WI38 (cell line): ENCODE measurements around the gene MAP3K8.

Experiments used
- H3K4me3 ChIP-seq: 2 replicates; pipeline ENCODE4 v1.5.1; 2011; ENCODE audit warnings: low read depth, mild to moderate bottlenecking, control low read depth, low read length
- TF ChIP-seq, protein P1 (sequence below): IDR thresholded peaks from 2 replicates; pipeline ENCODE4 v1.5.1; 2012; ENCODE audit warnings: low read depth, mild to moderate bottlenecking, control low read depth, low read length

The MAP3K8 gene

DNA sequence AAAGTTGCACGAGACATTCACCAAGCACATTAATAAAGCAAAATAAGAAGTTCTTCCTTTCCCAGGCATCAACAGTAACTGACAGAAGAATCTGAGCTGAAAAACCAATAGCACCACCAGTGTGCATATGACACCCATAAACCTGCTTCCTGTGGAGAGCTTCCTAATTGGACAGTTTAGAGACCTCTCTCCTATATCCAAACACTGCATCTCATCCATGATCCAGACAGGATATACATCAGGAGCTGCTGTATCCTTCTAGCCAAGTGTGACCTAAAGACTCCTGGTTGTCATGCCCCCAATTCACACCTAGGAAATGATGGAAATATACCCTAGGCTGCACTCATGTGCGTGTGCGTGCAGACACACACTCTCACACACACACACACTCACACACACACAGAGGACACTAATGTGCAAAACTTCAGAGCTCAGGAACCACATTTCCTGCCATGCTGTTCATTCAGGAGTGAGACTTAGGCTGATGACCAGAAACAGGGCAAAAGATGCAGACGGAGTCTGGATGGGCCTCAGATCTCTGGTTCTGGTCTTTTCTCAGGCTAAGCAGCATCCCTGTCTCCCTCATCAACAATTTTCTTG is 58.0 kb downstream of the MAP3K8 start:
- TF ChIP-seq, protein P1, sequence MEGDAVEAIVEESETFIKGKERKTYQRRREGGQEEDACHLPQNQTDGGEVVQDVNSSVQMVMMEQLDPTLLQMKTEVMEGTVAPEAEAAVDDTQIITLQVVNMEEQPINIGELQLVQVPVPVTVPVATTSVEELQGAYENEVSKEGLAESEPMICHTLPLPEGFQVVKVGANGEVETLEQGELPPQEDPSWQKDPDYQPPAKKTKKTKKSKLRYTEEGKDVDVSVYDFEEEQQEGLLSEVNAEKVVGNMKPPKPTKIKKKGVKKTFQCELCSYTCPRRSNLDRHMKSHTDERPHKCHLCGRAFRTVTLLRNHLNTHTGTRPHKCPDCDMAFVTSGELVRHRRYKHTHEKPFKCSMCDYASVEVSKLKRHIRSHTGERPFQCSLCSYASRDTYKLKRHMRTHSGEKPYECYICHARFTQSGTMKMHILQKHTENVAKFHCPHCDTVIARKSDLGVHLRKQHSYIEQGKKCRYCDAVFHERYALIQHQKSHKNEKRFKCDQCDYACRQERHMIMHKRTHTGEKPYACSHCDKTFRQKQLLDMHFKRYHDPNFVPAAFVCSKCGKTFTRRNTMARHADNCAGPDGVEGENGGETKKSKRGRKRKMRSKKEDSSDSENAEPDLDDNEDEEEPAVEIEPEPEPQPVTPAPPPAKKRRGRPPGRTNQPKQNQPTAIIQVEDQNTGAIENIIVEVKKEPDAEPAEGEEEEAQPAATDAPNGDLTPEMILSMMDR, result no peak
- no peak overlapping the region for H3K4me3 ChIP-seq

DNA sequence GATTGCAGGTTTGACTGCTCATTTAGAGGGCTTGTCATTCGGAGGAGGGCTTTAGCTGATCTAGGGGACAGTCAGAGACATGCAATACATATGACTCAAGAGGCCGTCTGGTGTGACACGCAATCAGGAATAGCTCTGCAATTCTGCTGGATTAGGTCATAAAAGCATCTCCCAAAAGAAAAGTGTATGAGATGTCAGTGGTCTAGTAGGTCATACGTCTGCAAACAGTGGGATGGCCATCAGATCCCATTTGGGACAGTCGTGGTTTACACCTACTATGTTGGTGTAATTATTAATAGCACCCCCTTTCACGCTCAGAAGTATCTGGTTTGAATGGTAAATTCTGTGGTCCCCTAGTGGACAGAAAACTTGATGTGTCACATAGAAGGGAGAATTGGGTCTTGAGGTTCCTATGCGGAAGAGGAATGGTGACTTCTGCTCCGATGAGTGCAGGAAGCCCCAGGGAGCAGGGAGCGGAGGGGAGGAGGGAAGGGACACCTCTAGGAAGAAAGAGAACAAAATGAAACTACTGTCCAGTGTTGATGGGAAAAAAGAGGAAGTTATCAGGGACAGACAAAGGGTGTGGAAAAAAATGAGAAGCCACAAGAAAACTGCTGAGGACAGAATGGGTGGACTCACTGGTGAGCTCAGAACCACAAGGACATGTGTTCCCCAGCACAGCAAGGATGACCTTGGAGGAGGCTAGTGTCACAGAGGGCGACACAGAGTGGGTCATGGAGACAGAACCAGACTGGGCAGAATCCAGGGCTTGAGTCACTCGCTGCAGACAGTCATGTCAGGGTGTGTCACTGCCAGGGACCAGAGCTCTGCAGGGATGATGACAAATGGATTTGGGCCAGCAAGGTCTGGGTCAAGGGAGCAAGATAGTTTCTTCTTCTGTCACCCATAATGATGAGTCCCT is 59.9 kb downstream of the MAP3K8 start:
- no peak overlapping the region for H3K4me3 ChIP-seq
- TF ChIP-seq, protein P1, result no peak

DNA sequence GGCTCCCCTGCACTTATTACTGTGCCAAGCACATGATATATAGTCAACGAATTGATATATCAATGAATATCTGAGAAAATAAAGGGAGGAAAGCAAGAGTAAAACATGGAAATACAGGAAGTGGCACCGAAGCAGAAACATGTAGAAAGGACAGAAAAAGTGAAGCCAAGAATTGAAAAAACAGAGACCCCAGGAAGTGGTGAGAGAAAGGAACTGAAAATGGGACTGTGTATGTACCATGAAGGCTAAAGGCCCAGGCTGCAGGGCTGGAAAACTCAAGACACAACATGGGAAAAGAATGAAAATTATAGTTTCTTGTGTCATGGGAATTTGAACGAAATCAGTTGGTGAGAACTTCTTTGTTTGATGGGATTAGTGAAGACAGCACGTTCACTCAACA is 60.6 kb downstream of the MAP3K8 start:
- TF ChIP-seq, protein P1, result no peak
- H3K4me3 ChIP-seq, result no peak overlapping the region

DNA sequence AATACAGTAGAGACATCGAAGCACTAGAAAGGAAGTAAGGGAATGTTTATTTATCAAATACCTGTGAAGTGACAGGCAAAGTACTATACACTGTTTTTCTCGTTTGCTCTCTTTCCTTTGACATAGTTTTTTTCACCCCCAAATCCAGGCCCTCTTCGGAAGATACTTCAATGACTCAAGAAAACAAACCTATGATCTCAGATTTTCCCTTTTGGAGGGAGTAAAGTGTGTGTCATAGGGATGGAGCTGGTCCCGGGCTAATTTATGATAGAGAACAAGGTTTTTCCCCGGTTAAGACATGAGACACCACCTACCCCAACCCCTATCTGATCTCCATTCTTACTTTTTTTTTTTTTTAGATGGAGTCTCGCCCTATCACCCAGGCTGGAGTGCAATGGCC is 61.7 kb downstream of the MAP3K8 start:
- TF ChIP-seq, protein P1, result no peak
- H3K4me3 ChIP-seq, result no peak overlapping the region

DNA sequence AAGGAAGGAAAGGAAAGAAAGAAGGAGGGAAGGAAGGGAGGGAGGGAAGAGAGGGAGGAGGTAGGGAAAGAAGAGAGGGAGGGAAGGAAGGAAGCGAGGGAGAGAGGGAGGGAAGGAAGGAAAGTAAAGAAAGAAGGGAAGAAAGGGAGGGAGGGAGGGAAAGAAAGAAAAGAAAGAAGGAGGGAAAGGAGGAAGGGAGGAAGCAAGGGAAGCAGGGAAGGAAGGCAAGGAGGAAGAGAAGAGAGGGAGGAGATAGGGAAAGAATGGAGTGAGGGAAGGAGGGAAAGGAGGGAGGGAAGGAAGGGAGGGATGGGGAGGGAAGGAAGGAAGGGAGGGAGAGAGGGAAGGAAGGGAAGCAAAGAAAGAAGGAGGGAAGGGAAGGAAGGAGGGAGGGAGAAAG is 65.8 kb downstream of the MAP3K8 start:
- TF ChIP-seq, protein P1, result no peak
- no peak overlapping the region for H3K4me3 ChIP-seq

DNA sequence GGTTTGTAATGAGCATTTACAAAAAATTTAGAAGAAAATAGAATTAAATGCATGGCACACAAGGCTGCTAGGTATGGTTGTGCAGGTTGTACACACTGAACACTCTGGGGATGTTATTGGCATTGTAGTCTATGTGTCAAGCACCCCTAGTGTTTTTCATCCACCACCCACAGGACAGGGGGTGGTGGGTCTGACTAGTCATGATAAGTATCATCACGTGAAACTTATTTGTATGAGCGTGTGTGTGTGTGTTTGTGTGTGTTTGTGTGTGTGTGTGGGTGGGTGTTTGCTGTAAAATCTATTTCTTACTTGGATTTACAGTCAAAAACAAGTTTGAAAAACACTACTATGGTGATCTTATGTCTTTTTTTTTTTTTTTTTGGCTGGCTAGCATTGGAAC is 66.5 kb downstream of the MAP3K8 start:
- TF ChIP-seq, protein P1, result no peak
- no peak overlapping the region for H3K4me3 ChIP-seq

DNA sequence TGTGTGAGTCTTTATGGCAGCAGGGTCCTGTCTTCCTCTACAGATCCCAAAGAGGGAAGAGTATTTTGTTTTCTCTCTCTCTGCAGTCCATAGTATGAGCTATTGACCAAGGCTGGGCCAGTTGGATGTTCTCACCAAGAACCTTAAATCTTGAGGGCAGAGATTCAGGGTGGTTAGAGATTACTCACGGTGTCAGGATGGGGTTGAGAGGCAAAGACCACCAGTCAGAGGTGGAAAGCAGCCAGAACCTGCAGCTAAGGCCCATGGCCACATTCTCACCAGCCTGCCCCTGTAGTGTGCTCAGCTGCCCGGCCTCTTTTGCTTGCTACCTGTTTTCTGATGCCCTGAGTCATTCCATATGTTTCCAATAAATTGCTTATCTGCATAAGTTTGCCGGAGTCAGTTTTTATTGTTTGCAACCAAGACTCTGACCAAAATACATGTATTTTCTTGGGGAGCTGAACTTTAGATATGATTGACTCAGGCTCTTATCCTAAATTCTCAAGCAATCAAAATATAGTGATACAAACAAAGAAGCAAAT is 67.0 kb downstream of the MAP3K8 start:
- TF ChIP-seq, protein P1, result no peak
- H3K4me3 ChIP-seq, result no peak overlapping the region
